Measurements from ENCODE around the gene ATAD1.

DNA sequence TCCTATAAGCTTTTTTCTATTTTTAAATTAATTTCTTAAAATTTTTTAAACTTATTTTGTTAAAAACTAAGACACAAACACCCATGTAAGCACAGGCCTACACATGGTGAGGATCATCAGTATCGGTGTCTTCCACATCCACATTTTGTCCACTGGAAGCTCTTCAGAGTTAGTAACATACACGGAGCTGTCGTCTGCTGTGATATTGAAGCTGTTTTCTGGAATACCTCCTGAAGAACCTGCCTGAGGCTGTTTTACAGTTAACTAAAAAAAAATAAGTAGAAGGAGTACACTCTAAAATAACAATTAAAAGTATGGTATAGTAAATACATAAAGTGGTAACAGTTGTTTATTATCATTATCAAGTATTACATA, 27.6 kb upstream of the ATAD1 start:
- TF ChIP-seq, protein P1, sequence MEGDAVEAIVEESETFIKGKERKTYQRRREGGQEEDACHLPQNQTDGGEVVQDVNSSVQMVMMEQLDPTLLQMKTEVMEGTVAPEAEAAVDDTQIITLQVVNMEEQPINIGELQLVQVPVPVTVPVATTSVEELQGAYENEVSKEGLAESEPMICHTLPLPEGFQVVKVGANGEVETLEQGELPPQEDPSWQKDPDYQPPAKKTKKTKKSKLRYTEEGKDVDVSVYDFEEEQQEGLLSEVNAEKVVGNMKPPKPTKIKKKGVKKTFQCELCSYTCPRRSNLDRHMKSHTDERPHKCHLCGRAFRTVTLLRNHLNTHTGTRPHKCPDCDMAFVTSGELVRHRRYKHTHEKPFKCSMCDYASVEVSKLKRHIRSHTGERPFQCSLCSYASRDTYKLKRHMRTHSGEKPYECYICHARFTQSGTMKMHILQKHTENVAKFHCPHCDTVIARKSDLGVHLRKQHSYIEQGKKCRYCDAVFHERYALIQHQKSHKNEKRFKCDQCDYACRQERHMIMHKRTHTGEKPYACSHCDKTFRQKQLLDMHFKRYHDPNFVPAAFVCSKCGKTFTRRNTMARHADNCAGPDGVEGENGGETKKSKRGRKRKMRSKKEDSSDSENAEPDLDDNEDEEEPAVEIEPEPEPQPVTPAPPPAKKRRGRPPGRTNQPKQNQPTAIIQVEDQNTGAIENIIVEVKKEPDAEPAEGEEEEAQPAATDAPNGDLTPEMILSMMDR (conservative IDR thresholded peaks at IDR 0.05 in 1 of 2, IDR thresholded peaks at IDR 0.05 in 1 of 2; ENCODE audit: low read depth in 1 of 2, low read length in 2 of 2) = no peak
- TF ChIP-seq EZH2 (IDR thresholded peaks at IDR 0.05; ENCODE audit: low read length, missing control alignments) = no peak

All from fibroblast of lung (primary cell).